Activated T-cell treated with anti-CD3 and anti-CD28 coated beads, Interleukin-2, amount 50 U/mL, for 72 hours (primary cell): ENCODE data around the gene SPRR2G. TPM values are rescaled to one million over a fixed set of nuclear protein-coding genes. Genes with fewer than 3 reads are reported as not detected.
A peak's percentile ranks its signal among the peaks of the same experiment; 100 is the strongest.
"Not testable (repeated sequence)": the region's sequence is repeated elsewhere in the genome, so short reads cannot be mapped to it uniquely, and the experiment has no call there.

Experiments
- ATAC-seq, 2 donors: fragments of 150-1000 bp; cut with Tn5 transposase; replicated peaks in 1 of 2; 2 replicates each; pipeline ENCODE4 v1.10.0; 2021; ENCODE audit warnings: moderate library complexity in 2 of 2, mild to moderate bottlenecking in 1 of 2
- DNase-seq, 2 donors: peaks; one replicate each; pipeline ENCODE4 v3.0.0; 2021 to 2022; ENCODE audit warnings: mixed read lengths in 1 of 2
- H3K27ac Mint-ChIP-seq: one replicate; pipeline ENCODE4 v1.8.0; 2022; ENCODE audit warnings: mild to moderate bottlenecking, moderate library complexity, mixed read lengths
- H3K27me3 Mint-ChIP-seq: one replicate; pipeline ENCODE4 v1.8.0; 2022; ENCODE audit warnings: low read depth, mixed read lengths
- H3K36me3 Mint-ChIP-seq, 2 donors: one replicate each; pipeline ENCODE4 v1.8.0; 2022; ENCODE audit warnings: mixed read lengths in 2 of 2, mild to moderate bottlenecking in 1 of 2; ENCODE audit not compliant: insufficient read depth in 2 of 2
- H3K4me1 Mint-ChIP-seq: one replicate; pipeline ENCODE4 v1.8.0; 2022; ENCODE audit warnings: low read depth, mixed read lengths
- H3K4me3 Mint-ChIP-seq, 2 donors: one replicate each; pipeline ENCODE4 v1.8.0; 2022; ENCODE audit warnings: mild to moderate bottlenecking in 2 of 2, mixed read lengths in 2 of 2, moderate library complexity in 2 of 2
- H3K9me3 Mint-ChIP-seq, 2 donors: one replicate each; pipeline ENCODE4 v1.8.0; 2022; ENCODE audit warnings: mixed read lengths in 2 of 2
- total RNA-seq, 2 donors: library from RNA; stranded (reverse); gene quantifications; one replicate each; pipeline ENCODE4 v1.2.3, GENCODE V29; 2022

SPRR2G gene
- total RNA-seq, 2 donors from 2014 or later = not detected

DNA sequence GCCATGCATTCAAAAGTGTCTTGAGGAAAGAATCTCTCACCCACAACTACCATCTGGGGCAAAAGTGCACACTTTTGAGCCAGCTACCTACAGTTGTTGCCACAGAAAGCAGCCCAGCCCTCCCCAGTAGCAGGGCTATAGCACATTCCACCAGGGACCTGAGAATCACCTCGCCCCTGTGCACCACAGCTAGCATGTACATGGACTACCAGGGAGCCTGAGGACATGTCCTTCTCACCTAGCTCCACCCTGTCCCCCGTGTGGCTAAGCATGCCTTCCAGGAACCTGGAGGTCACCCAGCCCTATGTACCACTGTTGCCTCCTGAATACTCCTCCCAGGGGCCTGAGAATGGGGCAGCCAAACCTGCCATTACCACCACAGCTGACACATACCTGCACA, 16.9 kb downstream of the SPRR2G start:
- Mint-ChIP-seq H3K4me3 (no peak overlapping the region), H3K4me1 (no peaks in the 10 kb centered on the region), H3K27me3 (peaks cover 39% of the 10 kb centered on the region), H3K27ac (no peak overlapping the region), H3K36me3 (no peaks in the 10 kb centered on the region), H3K9me3 (peaks cover 0 to 2% of the 10 kb centered on the region in 2 donors)
- ATAC-seq = no peak
- DNase-seq = no peak

DNA sequence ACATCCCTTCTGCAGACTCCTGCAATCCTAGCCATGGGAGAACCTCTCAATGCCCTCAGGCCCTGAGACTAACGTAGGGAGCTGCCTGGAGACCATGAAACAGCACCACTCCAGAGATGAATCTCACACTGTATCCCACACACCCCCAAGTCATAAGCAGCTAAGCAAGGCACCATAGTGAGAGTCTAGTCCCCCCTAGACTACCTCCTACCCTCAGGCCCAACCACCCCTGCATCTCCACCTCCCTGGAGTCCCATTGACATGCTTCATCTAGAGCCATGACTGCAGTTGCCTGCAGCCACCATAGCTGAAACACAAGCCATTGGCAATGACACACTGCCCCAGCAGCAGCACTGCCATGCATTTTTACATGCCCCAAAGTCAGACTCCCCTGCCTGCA, 17.4 kb downstream of the SPRR2G start:
- ATAC-seq = no peak
- H3K27me3 Mint-ChIP-seq = peaks cover 39% of the 10 kb centered on the region

DNA sequence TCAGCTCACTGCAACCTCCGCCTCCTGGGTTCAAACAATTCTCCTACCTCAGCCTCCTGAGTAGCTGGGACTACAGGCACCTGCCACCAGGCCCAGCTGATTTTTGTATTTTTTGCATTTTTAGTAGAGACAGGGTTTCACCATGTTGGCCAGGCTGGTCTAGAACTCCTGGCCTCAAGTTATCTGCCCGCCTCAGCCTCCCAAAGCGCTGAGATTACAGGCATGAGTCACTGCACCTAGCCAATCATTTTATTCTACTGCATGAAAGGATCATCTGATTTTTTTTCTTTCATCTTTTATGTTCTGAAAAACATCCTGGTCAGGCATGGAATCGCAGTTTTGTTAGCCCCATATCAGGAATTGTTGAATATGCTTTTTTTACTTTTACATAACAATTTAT, 22.0 kb downstream of the SPRR2G start:
- H3K27me3 Mint-ChIP-seq = peaks cover 24% of the 10 kb centered on the region
- H3K4me1 Mint-ChIP-seq, H3K4me3 Mint-ChIP-seq, DNase-seq, H3K27ac Mint-ChIP-seq, H3K36me3 Mint-ChIP-seq, ATAC-seq, H3K9me3 Mint-ChIP-seq: not testable (repeated sequence)

More for the DNA sequence above, 17.4 kb downstream of the SPRR2G start:
- H3K36me3 Mint-ChIP-seq = no peaks in the 10 kb centered on the region
- H3K9me3 Mint-ChIP-seq = peaks cover 0 to 2% of the 10 kb centered on the region in 2 donors
- DNase-seq = no peak
- no peaks in the 10 kb centered on the region for H3K4me1 Mint-ChIP-seq
- no peak overlapping the region for H3K27ac Mint-ChIP-seq
- H3K4me3 Mint-ChIP-seq = no peak overlapping the region

DNA sequence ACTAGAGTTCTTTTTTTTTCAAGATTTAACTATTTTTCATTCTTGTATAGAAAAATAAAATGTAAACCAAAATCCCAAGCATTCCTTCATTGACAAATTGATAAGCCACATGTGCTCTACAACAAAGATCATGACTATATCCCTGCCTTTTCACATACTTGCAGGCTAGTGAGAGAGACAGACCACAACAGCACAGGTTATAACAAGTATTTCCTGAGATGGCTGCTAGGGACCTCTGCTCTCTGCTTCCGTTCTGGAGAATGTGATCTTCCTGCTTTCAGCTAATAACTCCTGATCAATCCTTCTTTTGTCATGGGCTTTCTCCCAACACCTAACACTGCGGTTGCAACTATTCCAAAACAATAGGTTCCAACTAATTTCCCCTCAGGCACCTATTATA, 23.4 kb downstream of the SPRR2G start:
- H3K27ac Mint-ChIP-seq = no peak overlapping the region
- H3K36me3 Mint-ChIP-seq = no peaks in the 10 kb centered on the region
- peaks cover 24% of the 10 kb centered on the region for H3K27me3 Mint-ChIP-seq
- H3K4me1 Mint-ChIP-seq = no peaks in the 10 kb centered on the region
- no peak for DNase-seq
- ATAC-seq = no peak
- no peak overlapping the region for H3K4me3 Mint-ChIP-seq
- H3K9me3 Mint-ChIP-seq = peaks cover 3 to 5% of the 10 kb centered on the region in 2 donors

DNA sequence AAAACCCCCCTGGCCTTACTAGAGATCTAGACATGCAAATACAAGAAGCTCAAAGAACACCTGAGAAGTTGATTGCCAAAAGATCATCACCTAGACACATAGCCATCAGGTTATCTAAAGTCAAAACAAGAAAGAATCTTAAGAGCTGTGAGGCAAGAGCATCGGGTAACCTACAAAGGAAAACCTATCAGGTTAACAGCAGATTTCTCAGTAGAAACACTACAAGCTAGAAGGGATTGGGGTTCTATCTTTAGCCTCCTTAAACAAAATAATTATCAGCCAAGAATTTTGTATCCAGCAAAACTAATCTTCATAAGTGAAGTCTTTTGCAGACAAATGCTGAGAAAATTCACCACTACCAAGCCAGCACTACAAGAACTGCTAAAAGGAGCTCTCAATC, 25.2 kb downstream of the SPRR2G start:
- Mint-ChIP-seq H3K9me3 (peaks cover 3 to 5% of the 10 kb centered on the region in 2 donors), H3K4me3 (no peak overlapping the region), H3K4me1 (no peaks in the 10 kb centered on the region), H3K27me3 (peaks cover 21% of the 10 kb centered on the region), H3K36me3 (no peaks in the 10 kb centered on the region), H3K27ac (no peak overlapping the region)
- no peak for DNase-seq
- no peak for ATAC-seq

DNA sequence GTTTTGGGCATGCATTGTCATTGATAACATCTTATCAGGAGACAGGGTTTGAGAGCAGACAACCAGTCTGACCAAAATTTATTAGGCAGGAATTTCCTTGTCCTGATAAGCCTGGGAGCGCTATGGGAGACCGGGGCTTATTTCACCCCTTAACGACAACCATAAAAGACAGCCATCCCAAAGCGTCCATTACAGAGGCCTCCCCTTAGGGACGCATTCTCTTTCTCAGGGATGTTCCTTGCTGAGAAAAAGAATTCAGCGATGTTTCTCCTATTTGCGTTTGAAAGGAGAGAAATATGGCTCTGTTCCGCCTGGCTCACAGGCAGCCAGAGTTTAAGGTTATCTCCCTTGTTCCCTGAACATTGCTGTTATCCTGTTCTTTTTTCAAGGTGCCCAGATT, 26.9 kb downstream of the SPRR2G start:
- H3K27ac Mint-ChIP-seq, DNase-seq, H3K4me1 Mint-ChIP-seq, H3K9me3 Mint-ChIP-seq, ATAC-seq, H3K4me3 Mint-ChIP-seq, H3K36me3 Mint-ChIP-seq: not testable (repeated sequence)
- H3K27me3 Mint-ChIP-seq = peaks cover 12% of the 10 kb centered on the region

DNA sequence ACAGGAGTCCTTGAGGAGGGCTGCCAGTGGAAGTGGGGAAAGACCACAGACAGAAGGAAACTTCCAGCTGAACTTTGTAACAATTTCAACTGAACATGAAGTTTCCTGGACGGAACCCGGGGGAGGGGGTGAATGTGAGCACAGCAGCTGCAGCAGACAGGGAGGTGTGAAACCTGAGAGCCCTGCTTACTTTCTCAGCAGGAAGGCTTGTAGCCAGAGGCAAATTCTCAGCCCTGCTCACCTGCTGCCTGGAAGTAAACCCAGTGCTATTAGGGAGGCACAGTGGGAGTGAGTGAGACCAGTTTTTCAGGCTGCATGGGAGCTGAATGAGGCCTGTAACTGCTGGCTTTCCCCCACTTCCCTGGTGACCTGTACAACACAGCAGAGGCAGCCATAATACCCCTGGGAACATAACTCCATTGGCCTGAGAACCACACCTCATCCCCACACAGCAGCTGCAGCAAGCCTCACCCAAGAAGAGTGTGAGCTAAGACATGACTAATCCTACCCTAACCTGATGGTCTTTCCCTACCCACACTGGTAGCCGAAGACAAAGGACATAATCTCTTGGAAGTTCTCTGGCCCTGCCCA, 27.8 kb downstream of the SPRR2G start:
- Mint-ChIP-seq H3K27me3 (peaks cover 12% of the 10 kb centered on the region), H3K9me3 (peaks cover 1 to 5% of the 10 kb centered on the region in 2 donors), H3K4me3 (no peak overlapping the region), H3K4me1 (no peaks in the 10 kb centered on the region), H3K27ac (no peak overlapping the region), H3K36me3 (no peaks in the 10 kb centered on the region)
- DNase-seq = no peak
- ATAC-seq = no peak

DNA sequence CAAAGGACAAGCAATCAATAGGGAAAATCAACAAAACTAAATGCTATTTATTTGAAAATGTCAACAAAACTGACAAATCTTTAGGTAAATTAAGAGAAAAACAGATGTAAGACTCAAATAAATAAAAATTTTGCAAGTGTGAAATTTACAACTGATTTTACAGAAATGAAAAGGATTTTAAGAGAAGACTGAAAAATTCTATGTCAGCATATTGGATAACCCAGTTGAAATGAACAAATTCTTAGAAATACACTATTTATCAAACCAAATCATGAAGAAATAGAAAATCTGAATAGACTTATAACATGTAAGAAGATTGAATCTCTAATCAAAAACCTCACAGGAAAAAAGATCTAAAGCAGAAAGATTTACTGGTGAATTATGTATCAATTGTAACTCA, 29.7 kb downstream of the SPRR2G start:
- H3K9me3 Mint-ChIP-seq = peaks cover 1 to 5% of the 10 kb centered on the region in 2 donors

DNA sequence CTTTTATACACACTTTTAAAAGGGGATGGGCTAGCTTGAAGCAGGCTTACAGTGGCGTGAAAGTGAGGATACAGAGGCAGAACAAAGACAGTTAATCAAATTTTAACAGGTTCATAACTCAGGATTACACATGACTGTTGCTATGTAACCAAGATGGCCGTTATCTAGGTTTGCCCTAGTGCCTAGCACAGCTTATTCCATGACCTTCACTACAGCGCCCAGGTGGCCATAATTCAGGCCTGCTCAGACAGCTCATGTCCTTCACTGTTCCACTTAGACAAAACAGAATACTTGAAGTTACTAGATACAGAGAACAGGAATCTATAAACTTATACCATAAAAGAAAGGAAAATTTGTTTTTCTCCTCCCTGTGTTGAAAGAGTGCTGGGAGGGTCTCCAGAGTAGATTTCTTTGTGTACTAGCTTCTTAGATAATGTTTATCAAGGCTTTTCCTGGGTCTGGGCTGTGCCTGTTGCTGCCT, 31.2 kb downstream of the SPRR2G start:
- H3K27ac Mint-ChIP-seq = no peak overlapping the region
- no peak for ATAC-seq
- H3K4me1 Mint-ChIP-seq = no peaks in the 10 kb centered on the region
- H3K36me3 Mint-ChIP-seq = no peaks in the 10 kb centered on the region
- no peaks in the 10 kb centered on the region for H3K9me3 Mint-ChIP-seq
- H3K27me3 Mint-ChIP-seq = peaks cover 12% of the 10 kb centered on the region
- no peak overlapping the region for H3K4me3 Mint-ChIP-seq
- DNase-seq = no peak

More for the DNA sequence above, 29.7 kb downstream of the SPRR2G start:
- DNase-seq = no peak
- no peaks in the 10 kb centered on the region for H3K36me3 Mint-ChIP-seq
- no peak overlapping the region for H3K27ac Mint-ChIP-seq
- H3K4me3 Mint-ChIP-seq = no peak overlapping the region
- peaks cover 12% of the 10 kb centered on the region for H3K27me3 Mint-ChIP-seq
- no peak for ATAC-seq
- H3K4me1 Mint-ChIP-seq = no peaks in the 10 kb centered on the region

DNA sequence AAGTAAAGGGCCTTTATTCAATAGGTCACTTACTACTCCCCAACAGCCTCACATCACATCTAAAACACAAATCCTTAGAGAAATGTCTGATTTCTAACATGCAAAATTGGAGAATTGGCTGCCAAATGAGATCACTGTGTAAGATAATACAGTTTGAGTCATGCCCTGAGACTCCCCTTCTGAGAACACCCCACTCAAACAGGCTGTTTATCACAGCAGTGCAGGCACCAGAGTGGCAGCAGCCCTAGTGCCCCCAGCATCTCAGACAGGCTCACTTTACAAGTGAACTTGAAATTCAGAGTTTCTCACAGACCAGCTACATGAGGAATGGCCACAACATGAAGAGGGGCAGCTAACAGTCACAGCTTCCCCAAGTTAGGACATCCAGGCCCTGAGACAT, 35.4 kb downstream of the SPRR2G start:
- not testable (repeated sequence) for H3K4me1 Mint-ChIP-seq, H3K4me3 Mint-ChIP-seq, H3K27me3 Mint-ChIP-seq, H3K36me3 Mint-ChIP-seq, DNase-seq, H3K9me3 Mint-ChIP-seq, H3K27ac Mint-ChIP-seq, ATAC-seq

DNA sequence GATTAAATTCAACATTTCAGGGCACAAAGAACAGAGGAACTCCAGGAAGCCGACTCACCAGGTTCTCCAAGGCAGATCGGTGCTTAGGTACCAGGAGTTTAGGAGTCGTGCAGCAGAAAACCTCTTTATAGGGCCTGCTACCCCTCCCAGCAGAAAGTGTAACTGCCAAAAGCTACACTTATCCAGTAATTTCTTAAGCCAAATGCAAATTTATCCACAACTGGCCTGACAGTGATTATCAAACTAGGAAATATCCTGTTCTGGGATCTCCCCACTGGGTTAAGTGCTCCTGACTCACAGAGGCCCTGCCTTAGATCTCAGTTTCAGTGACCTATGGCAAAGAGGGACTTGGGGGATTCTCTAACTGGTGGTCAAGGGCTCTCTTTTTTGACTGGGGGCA, 37.3 kb downstream of the SPRR2G start, which contains the start of gene SPRR2F:
Gene SPRR2F, minus strand, starts transcription at position 101 of the 400 bp plus-strand sequence. CDS start 783 bp downstream, outside the sequence.
- H3K27me3 Mint-ChIP-seq = peaks cover 2% of the 10 kb centered on the region
- DNase-seq (no peak), ATAC-seq (no peak)
- no peak within 1 kb of the TSS for H3K27ac Mint-ChIP-seq
- H3K4me1 Mint-ChIP-seq = no peaks in the 10 kb centered on the region
- H3K4me3 Mint-ChIP-seq = no peak within 1 kb of the TSS
- H3K9me3 Mint-ChIP-seq = no peaks in the 10 kb centered on the region
- H3K36me3 Mint-ChIP-seq = no peaks in the 10 kb centered on the region

DNA sequence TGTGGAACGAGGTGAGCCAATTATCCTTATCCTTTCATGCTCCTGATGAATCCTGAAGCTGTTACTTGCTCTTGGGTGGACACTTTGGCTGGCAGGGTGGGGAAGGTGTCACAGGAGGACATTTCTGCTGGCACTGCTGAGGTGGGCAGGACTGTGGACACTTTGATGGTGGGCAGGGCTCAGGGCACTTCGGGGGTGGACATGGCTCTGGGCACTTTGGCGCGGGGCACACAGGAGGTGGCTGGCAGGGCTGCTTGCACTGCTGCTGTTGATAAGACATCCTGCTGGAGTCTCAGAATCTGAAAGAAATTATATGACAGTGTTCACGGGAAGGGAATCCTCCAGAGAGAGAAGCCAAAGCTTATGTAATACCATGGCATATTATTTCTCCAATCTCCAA, 38.2 kb downstream of the SPRR2G start:
- not testable (repeated sequence) for H3K9me3 Mint-ChIP-seq, H3K27ac Mint-ChIP-seq, DNase-seq, H3K4me1 Mint-ChIP-seq, ATAC-seq, H3K27me3 Mint-ChIP-seq, H3K36me3 Mint-ChIP-seq, H3K4me3 Mint-ChIP-seq

DNA sequence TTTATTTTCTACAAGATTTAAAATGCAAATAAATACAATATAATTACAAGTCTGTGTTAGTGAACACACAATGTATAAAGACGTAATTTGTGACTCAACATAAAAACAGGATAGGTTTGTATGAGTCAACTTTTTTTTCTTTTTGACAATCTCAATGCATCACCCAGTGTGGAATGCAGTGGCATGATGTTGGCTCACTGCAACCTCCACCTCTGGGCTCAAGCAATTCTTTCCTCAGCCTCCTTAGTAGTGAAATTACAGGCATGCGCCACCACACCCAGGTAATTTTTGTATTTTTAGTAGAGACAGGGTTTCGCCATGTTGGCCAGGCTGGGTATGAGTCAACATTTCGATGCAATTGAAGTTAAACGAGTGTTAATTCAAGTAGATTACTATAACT, 50.4 kb downstream of the SPRR2G start:
- Mint-ChIP-seq H3K4me1 (no peaks in the 10 kb centered on the region), H3K4me3 (no peak overlapping the region), H3K36me3 (no peaks in the 10 kb centered on the region), H3K27ac (no peak overlapping the region), H3K9me3 (peaks cover 0 to 3% of the 10 kb centered on the region in 2 donors), H3K27me3 (peaks cover 32% of the 10 kb centered on the region)
- peak in 1 of 2 donors; percentile 5 for DNase-seq
- ATAC-seq = peak in 1 of 2 donors; percentile 70
